PC-9 (cell line): ENCODE data around the gene GIMAP5. TPM values are rescaled to one million over a fixed set of nuclear protein-coding genes. Genes with fewer than 3 reads are reported as not detected.

Source experiments
- BruUV-seq: library from RNA; stranded (reverse); fragments of 400-500 nt; replicated peaks from 2 replicates; lab custom pipeline; 2021; lab: Mats Ljungman, UMichigan
- CTCF ChIA-PET: fragments of 300-600 bp; sonication (Branson Sonifier 250); formaldehyde crosslinking; loops from one replicate; lab custom pipeline; 2022; ENCODE audit warnings: antibody characterized with exemption; lab: Charles Lee
- POLR2A ChIA-PET: fragments of 300-600 bp; sonication (Branson Sonifier 250); formaldehyde crosslinking; loops from one replicate; lab custom pipeline; 2022; ENCODE audit warnings: antibody characterized with exemption; ENCODE audit not compliant: unreplicated experiment; lab: Charles Lee
- DNase-seq, 2 experiments: peaks; one replicate each; pipeline versions ENCODE4 v3.0.0 to v3.0.0-alpha.2; 2015 to 2022; ENCODE audit warnings: mixed read lengths in 1 of 2
- H2AFZ ChIP-seq: fragments of 200-600 bp; sonication (generic); 2 replicates; pipeline ENCODE4 v1.8.1; 2017; ENCODE audit warnings: antibody characterized with exemption
- H3F3A ChIP-seq: fragments of 200-600 bp; sonication (generic); 2 replicates; pipeline ENCODE4 v1.8.1; 2017; ENCODE audit warnings: antibody characterized with exemption, mild to moderate bottlenecking, low read depth; ENCODE audit not compliant: insufficient read depth
- H3K27ac ChIP-seq: fragments of 200-600 bp; sonication (generic); 2 replicates; pipeline ENCODE4 v1.6.1; 2016; ENCODE audit warnings: mixed run types
- H3K27me3 ChIP-seq: fragments of 200-600 bp; sonication (generic); 2 replicates; pipeline ENCODE4 v1.6.1; 2016; ENCODE audit warnings: low read depth, mixed run types; ENCODE audit not compliant: insufficient read depth
- H3K36me3 ChIP-seq: fragments of 200-600 bp; sonication (generic); 2 replicates; pipeline ENCODE4 v1.6.1; 2016; ENCODE audit warnings: low read depth, mixed run types
- H3K4me1 ChIP-seq: fragments of 200-600 bp; sonication (generic); replicated peaks from 2 replicates; pipeline ENCODE4 v1.6.1; 2016; ENCODE audit warnings: mixed run types; ENCODE audit not compliant: insufficient read depth
- H3K4me2 ChIP-seq: fragments of 200-600 bp; sonication (generic); 2 replicates; pipeline ENCODE4 v1.6.1; 2017; ENCODE audit warnings: mixed run types
- H3K4me3 ChIP-seq: fragments of 200-600 bp; sonication (generic); 2 replicates; pipeline ENCODE4 v1.6.1; 2016; ENCODE audit warnings: mixed run types
- H3K79me2 ChIP-seq: fragments of 200-600 bp; sonication (generic); 2 replicates; pipeline ENCODE4 v1.6.1; 2017; ENCODE audit warnings: low read depth, mixed run types
- H3K9me2 ChIP-seq: fragments of 200-600 bp; sonication (generic); 2 replicates; pipeline ENCODE4 v1.8.1; 2017; ENCODE audit warnings: mild to moderate bottlenecking; ENCODE audit not compliant: insufficient read depth
- H3K9me3 ChIP-seq: fragments of 200-600 bp; sonication (generic); 2 replicates; pipeline ENCODE4 v1.8.1; 2016; ENCODE audit warnings: low read depth; ENCODE audit not compliant: insufficient read depth
- H4K20me1 ChIP-seq: fragments of 200-600 bp; sonication (generic); 2 replicates; pipeline ENCODE4 v1.8.1; 2017; ENCODE audit not compliant: insufficient read depth
- EZH2 ChIP-seq: fragments of 200-600 bp; sonication (generic); IDR thresholded peaks from 2 replicates; pipeline ENCODE4 v1.8.0; 2017; ENCODE audit warnings: antibody characterized with exemption, low read depth
- intact Hi-C: fragments of 100-400 bp; cut with micrococcal nuclease; formaldehyde crosslinking; loops from one replicate; pipeline ENCODE4 v1.10.0; 2022; ENCODE audit not compliant: unreplicated experiment
- total RNA-seq: library from RNA; stranded (reverse); gene quantifications from 2 replicates; pipeline ENCODE4 v1.2.3, GENCODE V29; 2021
- TF ChIP-seq, protein P1 (sequence below): fragments of 200-600 bp; sonication (generic); conservative IDR thresholded peaks from 2 replicates; pipeline ENCODE4 v1.6.1; 2017; ENCODE audit warnings: mixed run types, antibody characterized with exemption, mild to moderate bottlenecking, moderate library complexity

GIMAP5 gene
- total RNA-seq, 1 experiment from 2014 or later = not detected

DNA sequence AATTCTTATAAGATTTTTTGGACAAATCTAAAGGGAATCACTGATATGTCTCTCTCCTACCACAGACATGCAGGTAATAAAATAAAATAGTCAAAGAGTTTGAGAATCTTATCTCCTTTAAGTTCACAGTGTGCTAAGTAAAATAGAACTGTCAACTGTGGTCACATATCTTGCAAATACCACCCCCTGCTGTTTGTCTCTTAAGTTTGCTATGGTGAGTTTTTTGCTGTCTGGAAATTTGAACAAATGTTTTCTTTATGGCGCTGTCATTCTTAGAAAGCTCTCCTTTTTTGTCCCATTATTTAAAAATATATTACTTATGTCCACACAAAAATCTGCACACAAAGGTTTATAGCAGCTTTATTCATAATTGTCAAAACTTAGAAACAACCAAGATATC is 19.6 kb downstream of the GIMAP5 start:
- Histone ChIP-seq H3K9me2 (no peaks in the 10 kb centered on the region), H3K36me3 (no peaks in the 10 kb centered on the region), H3K9me3 (no peaks in the 10 kb centered on the region), H3K79me2 (no peaks in the 10 kb centered on the region), H3F3A (no peaks in the 10 kb centered on the region), H3K27ac (no peak overlapping the region), H3K4me1 (no peaks in the 10 kb centered on the region), H3K4me2 (no peak overlapping the region), H2AFZ (no peak overlapping the region), H3K27me3 (no peaks in the 10 kb centered on the region; the same call in 1 of the 2 replicates), H4K20me1 (no peaks in the 10 kb centered on the region), H3K4me3 (no peak overlapping the region)
- intact Hi-C loops = loop anchor here (5.0 kb wide), 1 partner anchor 310 kb away; no protein-coding TSS in a partner anchor
- TF ChIP-seq EZH2 = no peak
- TF ChIP-seq, protein P1, sequence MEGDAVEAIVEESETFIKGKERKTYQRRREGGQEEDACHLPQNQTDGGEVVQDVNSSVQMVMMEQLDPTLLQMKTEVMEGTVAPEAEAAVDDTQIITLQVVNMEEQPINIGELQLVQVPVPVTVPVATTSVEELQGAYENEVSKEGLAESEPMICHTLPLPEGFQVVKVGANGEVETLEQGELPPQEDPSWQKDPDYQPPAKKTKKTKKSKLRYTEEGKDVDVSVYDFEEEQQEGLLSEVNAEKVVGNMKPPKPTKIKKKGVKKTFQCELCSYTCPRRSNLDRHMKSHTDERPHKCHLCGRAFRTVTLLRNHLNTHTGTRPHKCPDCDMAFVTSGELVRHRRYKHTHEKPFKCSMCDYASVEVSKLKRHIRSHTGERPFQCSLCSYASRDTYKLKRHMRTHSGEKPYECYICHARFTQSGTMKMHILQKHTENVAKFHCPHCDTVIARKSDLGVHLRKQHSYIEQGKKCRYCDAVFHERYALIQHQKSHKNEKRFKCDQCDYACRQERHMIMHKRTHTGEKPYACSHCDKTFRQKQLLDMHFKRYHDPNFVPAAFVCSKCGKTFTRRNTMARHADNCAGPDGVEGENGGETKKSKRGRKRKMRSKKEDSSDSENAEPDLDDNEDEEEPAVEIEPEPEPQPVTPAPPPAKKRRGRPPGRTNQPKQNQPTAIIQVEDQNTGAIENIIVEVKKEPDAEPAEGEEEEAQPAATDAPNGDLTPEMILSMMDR = peak; percentile 34; the same call in 1 of the 2 replicates
- ChIA-PET POLR2A (no interaction called here), CTCF (no interaction called here)
- DNase-seq = no peak
- BruUV-seq = no TSS peak

DNA sequence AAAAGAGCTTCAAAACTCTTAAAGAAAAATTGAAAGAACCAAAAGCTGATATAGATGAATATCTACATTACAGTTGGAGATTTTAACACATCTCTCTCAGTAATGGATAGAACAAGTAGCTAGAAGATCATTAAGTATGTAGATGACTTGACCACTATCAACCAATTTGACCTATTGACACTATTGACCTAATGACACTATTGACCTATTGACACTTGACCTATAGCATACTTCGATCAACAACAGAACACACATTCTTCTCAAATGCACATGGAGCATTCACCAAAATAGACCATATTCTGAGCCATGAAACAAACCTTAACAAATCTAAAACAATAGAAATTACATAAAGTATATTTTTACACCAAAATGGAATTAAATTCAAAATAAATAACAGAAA is 22.3 kb downstream of the GIMAP5 start:
- Histone ChIP-seq H3K4me3 (no peak overlapping the region), H3K9me3 (no peaks in the 10 kb centered on the region), H3K79me2 (no peaks in the 10 kb centered on the region), H3K36me3 (no peaks in the 10 kb centered on the region), H4K20me1 (no peaks in the 10 kb centered on the region), H3K4me2 (no peak overlapping the region), H3K9me2 (no peaks in the 10 kb centered on the region), H3F3A (no peaks in the 10 kb centered on the region), H3K4me1 (no peaks in the 10 kb centered on the region), H3K27me3 (peaks cover 10% of the 10 kb centered on the region), H2AFZ (no peak overlapping the region), H3K27ac (no peak overlapping the region)
- TF ChIP-seq, protein P1 = no peak
- TF ChIP-seq EZH2 = no peak
- no TSS peak for BruUV-seq
- DNase-seq = no peak
- POLR2A ChIA-PET = interaction anchor here (0.7 kb wide), 1 partner anchor 56 kb away, joined by 3 read pairs; no protein-coding TSS in a partner anchor
- intact Hi-C loops = loop anchor here (5.0 kb wide), 1 partner anchor 312 kb away; no protein-coding TSS in a partner anchor
- CTCF ChIA-PET = interaction anchor here (0.5 kb wide), 1 partner anchor 76 kb away, joined by 4 read pairs; no protein-coding TSS in a partner anchor

DNA sequence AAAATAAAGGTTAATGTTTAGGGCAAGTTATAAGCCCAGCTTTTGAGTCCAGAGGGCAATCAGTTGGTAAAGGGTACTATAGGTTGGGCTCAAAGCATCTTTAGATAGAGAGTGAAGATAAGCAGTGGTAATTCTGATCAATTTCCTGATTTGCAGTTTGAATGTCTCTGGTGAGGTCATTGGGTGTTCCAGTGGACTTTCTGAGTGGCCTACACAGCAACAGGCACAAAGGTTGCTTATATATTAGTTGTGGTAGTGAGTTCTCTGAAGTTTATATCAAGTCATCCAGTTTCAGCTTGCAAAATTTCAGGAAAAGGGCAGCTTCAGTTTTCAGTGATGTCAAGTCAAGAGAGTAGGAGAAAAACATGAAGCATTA is 29.1 kb downstream of the GIMAP5 start:
- CTCF ChIA-PET = no interaction called here
- no peaks in the 10 kb centered on the region for H3K9me2 ChIP-seq
- no peaks in the 10 kb centered on the region for H3K9me3 ChIP-seq
- H3K4me3 ChIP-seq = no peak overlapping the region
- intact Hi-C loops = no loop called here
- TF ChIP-seq, protein P1 = no peak
- no peak for TF ChIP-seq EZH2
- BruUV-seq = no TSS peak
- H3K27me3 ChIP-seq = peaks cover 59% of the 10 kb centered on the region
- no peaks in the 10 kb centered on the region for H4K20me1 ChIP-seq
- no peak for DNase-seq
- no peaks in the 10 kb centered on the region for H3K36me3 ChIP-seq
- H3K79me2 ChIP-seq = no peaks in the 10 kb centered on the region
- no peak overlapping the region for H3K27ac ChIP-seq
- no peak overlapping the region for H2AFZ ChIP-seq
- POLR2A ChIA-PET = no interaction called here
- H3K4me2 ChIP-seq = no peak overlapping the region
- no peaks in the 10 kb centered on the region for H3F3A ChIP-seq
- H3K4me1 ChIP-seq = no peaks in the 10 kb centered on the region
